Measurements from ENCODE around the gene INTS12. TPM values are rescaled to one million over a fixed set of nuclear protein-coding genes. Genes with fewer than 3 reads are reported as not detected.

INTS12 gene
- total RNA-seq, 4 donors from 2014 or later: 16.4 to 32.4 (median 22.0) TPM

GRCh38 chr4:105719204-105719603, 10.7 kb upstream of the INTS12 start:
- TF ChIP-seq CTCF (IDR thresholded peaks at IDR 0.05; ENCODE audit: low read depth): no peak

GRCh38 chr4:105715692-105716278, 7.3 kb upstream of the INTS12 start:
- no peak for TF ChIP-seq CTCF (IDR thresholded peaks at IDR 0.05; ENCODE audit: low read depth)

GRCh38 chr4:105714932-105715331, 6.4 kb upstream of the INTS12 start:
- TF ChIP-seq CTCF (IDR thresholded peaks at IDR 0.05; ENCODE audit: low read depth): no peak

- no peak for TF ChIP-seq CTCF (IDR thresholded peaks at IDR 0.05; ENCODE audit: low read depth)
Measured at GRCh38 chr4:105714071-105714521, 5.6 kb upstream of the INTS12 start.

GRCh38 chr4:105712766-105713165, 4.3 kb upstream of the INTS12 start:
- no peak for TF ChIP-seq CTCF (IDR thresholded peaks at IDR 0.05; ENCODE audit: low read depth)

- TF ChIP-seq CTCF (IDR thresholded peaks at IDR 0.05; ENCODE audit: low read depth): no peak
Measured at GRCh38 chr4:105710678-105711077, 2.2 kb upstream of the INTS12 start.

GRCh38 chr4:105710012-105710600, 1.6 kb upstream of the INTS12 start:
- no peak for TF ChIP-seq CTCF (IDR thresholded peaks at IDR 0.05; ENCODE audit: low read depth)
